IMR-90 (cell line): ENCODE results near the gene LIN7C. TPM values are rescaled to one million over a fixed set of nuclear protein-coding genes. Genes with fewer than 3 reads are reported as not detected.
"Not testable (repeated sequence)": the region's sequence is repeated elsewhere in the genome, so short reads cannot be mapped to it uniquely, and the experiment has no call there.

ENCODE experiments used
- ATAC-seq: fragments of 200-7000 bp; cut with Tn5 transposase; 2 replicates; pipeline ENCODE4 v1.9.1; 2020; ENCODE audit warnings: low read depth, mild to moderate bottlenecking, moderate library complexity
- BruUV-seq: library from RNA; stranded (reverse); fragments of 400-500 nt; replicated peaks from 2 replicates; lab custom pipeline; 2021; lab: Mats Ljungman, UMichigan
- CTCF ChIA-PET: fragments of 300-600 bp; formaldehyde crosslinking; extraction: SDS; loops from one replicate; lab custom pipeline; 2021; ENCODE audit warnings: antibody characterized with exemption; lab: Yijun Ruan, JAX
- POLR2A ChIA-PET: fragments of 300-600 bp; sonication (Branson Sonifier 250); formaldehyde crosslinking; loops from one replicate; lab custom pipeline; 2022; ENCODE audit warnings: antibody characterized with exemption; ENCODE audit not compliant: unreplicated experiment; lab: Charles Lee
- DNase-seq: peaks from one replicate; pipeline ENCODE4 v3.0.0; 2013
- H2AFZ ChIP-seq: replicated peaks from 2 replicates; pipeline ENCODE3; 2013; ENCODE audit warnings: low read length, mild to moderate bottlenecking; ENCODE audit not compliant: poor library complexity
- H2AK5ac ChIP-seq: 2 replicates; pipeline ENCODE4 v1.6.1; 2013; ENCODE audit warnings: low read depth, low read length, inconsistent platforms
- H2AK9ac ChIP-seq: replicated peaks from 2 replicates; pipeline ENCODE3; 2013; ENCODE audit warnings: mild to moderate bottlenecking, low read depth, low read length, moderate library complexity; ENCODE audit not compliant: poor library complexity
- H2BK120ac ChIP-seq: 2 replicates; pipeline ENCODE4 v1.6.1; 2013; ENCODE audit warnings: low read depth, low read length, inconsistent platforms
- H2BK15ac ChIP-seq: 3 replicates; pipeline ENCODE4 v1.6.1; 2013; ENCODE audit warnings: low read depth, low read length, inconsistent platforms
- H2BK20ac ChIP-seq: 2 replicates; pipeline ENCODE4 v1.6.1; 2013; ENCODE audit warnings: low read depth, mild to moderate bottlenecking, inconsistent platforms, low read length, moderate library complexity
- H2BK5ac ChIP-seq: 2 replicates; pipeline ENCODE4 v1.6.1; 2013; ENCODE audit warnings: mild to moderate bottlenecking, low read depth, low read length, inconsistent platforms; ENCODE audit not compliant: poor library complexity, severe bottlenecking
- H3K14ac ChIP-seq: replicated peaks from 2 replicates; pipeline ENCODE4 v1.6.1; 2013; ENCODE audit warnings: low read depth, low read length, inconsistent platforms
- H3K18ac ChIP-seq: 2 replicates; pipeline ENCODE4 v1.6.1; 2013; ENCODE audit warnings: low read depth, low read length, control low read depth
- H3K23ac ChIP-seq: 2 replicates; pipeline ENCODE4 v1.6.1; 2013; ENCODE audit warnings: low read depth, low read length, inconsistent platforms
- H3K27ac ChIP-seq: 2 replicates; pipeline ENCODE4 v1.5.1; 2013; ENCODE audit warnings: mild to moderate bottlenecking, control low read depth, low read length; ENCODE audit not compliant: insufficient read depth
- H3K27me3 ChIP-seq: 2 replicates; pipeline ENCODE4 v1.6.1; 2013; ENCODE audit warnings: low read length; ENCODE audit not compliant: control insufficient read depth, insufficient read depth
- H3K36me3 ChIP-seq: 2 replicates; pipeline ENCODE4 v1.6.1; 2013; ENCODE audit warnings: low read length, mixed read lengths; ENCODE audit not compliant: control insufficient read depth, insufficient read depth
- H3K4ac ChIP-seq: 2 replicates; pipeline ENCODE4 v1.6.1; 2013; ENCODE audit warnings: low read depth, low read length, inconsistent platforms
- H3K4me1 ChIP-seq: 2 replicates; pipeline ENCODE4 v1.6.1; 2013; ENCODE audit warnings: low read length, mixed read lengths; ENCODE audit not compliant: control insufficient read depth, insufficient read depth
- H3K4me2 ChIP-seq: 2 replicates; pipeline ENCODE4 v1.6.1; 2013; ENCODE audit warnings: low read depth, mild to moderate bottlenecking, control low read depth, low read length, moderate library complexity
- H3K4me3 ChIP-seq: 2 replicates; pipeline ENCODE4 v1.5.1; 2013; ENCODE audit warnings: low read depth, mild to moderate bottlenecking, control low read depth, low read length, moderate library complexity; ENCODE audit not compliant: insufficient read depth
- H3K56ac ChIP-seq: 2 replicates; pipeline ENCODE4 v1.6.1; 2013; ENCODE audit warnings: low read length, inconsistent platforms; ENCODE audit not compliant: insufficient read depth; ENCODE audit errors: extremely low read depth
- H3K79me1 ChIP-seq, 2 experiments: 2 replicates each; pipeline ENCODE4 v1.6.1; 2013; ENCODE audit warnings: low read length in 2 of 2, inconsistent platforms in 1 of 2, low read depth in 1 of 2
- H3K9ac ChIP-seq: 2 replicates; pipeline ENCODE4 v1.6.1; 2013; ENCODE audit warnings: low read depth, low read length, control low read depth
- H3K9me1 ChIP-seq: 2 replicates; pipeline ENCODE4 v1.6.1; 2013; ENCODE audit warnings: low read length, inconsistent platforms; ENCODE audit not compliant: insufficient read depth
- H3K9me3 ChIP-seq: 2 replicates; pipeline ENCODE4 v1.6.1; 2013; ENCODE audit warnings: low read length; ENCODE audit not compliant: control insufficient read depth, insufficient read depth
- H4K20me1 ChIP-seq: 2 replicates; pipeline ENCODE4 v1.6.1; 2013; ENCODE audit warnings: low read length, inconsistent platforms; ENCODE audit not compliant: insufficient read depth
- H4K5ac ChIP-seq: 2 replicates; pipeline ENCODE4 v1.6.1; 2013; ENCODE audit warnings: mild to moderate bottlenecking, low read depth, low read length, control low read depth
- H4K8ac ChIP-seq, 2 experiments: 2 replicates each; pipeline ENCODE4 v1.6.1; 2013; ENCODE audit warnings: low read depth in 2 of 2, low read length in 2 of 2, control low read depth in 1 of 2, inconsistent platforms in 1 of 2
- H4K91ac ChIP-seq: 2 replicates; pipeline ENCODE4 v1.6.1; 2013; ENCODE audit warnings: low read depth, low read length, inconsistent platforms; ENCODE audit not compliant: insufficient read depth
- WGBS, 2 experiments: methylation state at CpG; one replicate each; pipeline versions ENCODE4 v1.1.5 to v1.1.7; 2013; ENCODE audit warnings: missing lambda C conversion rate in 2 of 2; ENCODE audit not compliant: insufficient read length in 1 of 2; ENCODE audit errors: extremely low coverage in 2 of 2; 5-methylcytosine and 5-hydroxymethylcytosine counted together
- dilution Hi-C: fragments of 300-500 bp; cut with HindIII; formaldehyde crosslinking; loops from one replicate; pipeline ENCODE4 v1.14.3; 2018; ENCODE audit warnings: low sequenced_read_pairs; ENCODE audit not compliant: unreplicated experiment
- in situ Hi-C: fragments of 300-500 bp; cut with MboI; formaldehyde crosslinking; loops from 3 replicates; pipeline ENCODE4 v1.14.3; 2019; ENCODE audit warnings: low sequenced_read_pairs, inconsistent platforms, mixed read lengths
- intact Hi-C: fragments of 100-400 bp; cut with micrococcal nuclease; formaldehyde crosslinking; loops from 2 replicates; pipeline ENCODE4 v1.10.0; 2022
- polyA plus RNA-seq, 3 experiments: library from polyadenylated mRNA; depleted of rRNA; stranded (reverse); fragments of >200 nt; gene quantifications; 2 replicates each; pipeline ENCODE4 v1.2.3, GENCODE V29; 2012; ENCODE audit warnings: low replicate concordance in 1 of 3
- total RNA-seq: library from RNA; depleted of rRNA; stranded (reverse); fragments of >200 nt; gene quantifications from 2 replicates; pipeline ENCODE4 v1.2.3, GENCODE V29; 2012

Gene LIN7C
- total and polyA plus RNA-seq, 2 of the 4 experiments (the other 2 are of a cell fraction): 12.2 to 25.5 TPM

DNA sequence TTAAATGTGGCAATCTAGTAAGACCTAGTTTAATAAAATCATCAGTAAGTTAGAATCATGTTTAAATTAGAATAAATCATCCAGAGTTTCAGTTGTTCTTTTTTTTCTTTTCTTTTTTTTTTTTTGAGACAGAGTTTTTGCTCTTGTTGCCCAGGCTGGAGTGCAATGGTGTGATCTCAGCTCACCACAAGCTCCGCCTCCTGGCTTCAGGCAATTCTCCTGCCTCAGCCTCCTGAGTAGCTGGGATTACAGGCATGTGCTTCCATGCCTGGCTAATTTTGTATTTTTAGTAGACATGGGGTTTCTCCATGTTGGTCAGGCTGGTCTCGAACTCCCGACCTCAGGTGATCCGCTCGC lies 58.4 kb downstream of the LIN7C start:
- DNase-seq, H3K4me2 ChIP-seq, H3K36me3 ChIP-seq, intact Hi-C loops, H3K4me3 ChIP-seq, H4K8ac ChIP-seq, H3K14ac ChIP-seq, ATAC-seq, H2AK9ac ChIP-seq, POLR2A ChIA-PET, H2BK15ac ChIP-seq, H3K4ac ChIP-seq, H3K9me1 ChIP-seq, H3K79me1 ChIP-seq, dilution Hi-C loops, H3K9me3 ChIP-seq, H3K18ac ChIP-seq, H2AK5ac ChIP-seq, H3K9ac ChIP-seq, H4K20me1 ChIP-seq, in situ Hi-C loops, H2BK20ac ChIP-seq, H2BK120ac ChIP-seq, H2AFZ ChIP-seq, H3K4me1 ChIP-seq, H3K56ac ChIP-seq, H3K27ac ChIP-seq, H2BK5ac ChIP-seq, H3K23ac ChIP-seq, H4K91ac ChIP-seq, H4K5ac ChIP-seq, BruUV-seq, H3K27me3 ChIP-seq: not testable (repeated sequence)
- WGBS, 2 experiments: no CpG with 5 or more reads among the region's 5 CpGs
- CTCF ChIA-PET: interaction anchor here (1.7 kb wide), 1 partner anchor 152 kb away, joined by 3 read pairs; no protein-coding TSS in a partner anchor
